NCI-H1092 (cell line): Measurements from ENCODE around the gene BATF3.
"Not testable (repeated sequence)": the region's sequence is repeated elsewhere in the genome, so short reads cannot be mapped to it uniquely, and the experiment has no call there.

Source experiments
- DNase-seq: peaks from one replicate; lab custom pipeline; 2025; lab: John Stamatoyannopoulos, UW

BATF3 gene

GRCh38 chr1:212699625-212700222 is at the start of gene BATF3:
Gene BATF3, minus strand, starts transcription at chr1:212699840. Its CDS starts 78 bp downstream, at chr1:212699762.
- no peak for DNase-seq

GRCh38 chr1:212746546-212746945 is 46.9 kb upstream of the BATF3 start:
- DNase-seq: no peak

DNA sequence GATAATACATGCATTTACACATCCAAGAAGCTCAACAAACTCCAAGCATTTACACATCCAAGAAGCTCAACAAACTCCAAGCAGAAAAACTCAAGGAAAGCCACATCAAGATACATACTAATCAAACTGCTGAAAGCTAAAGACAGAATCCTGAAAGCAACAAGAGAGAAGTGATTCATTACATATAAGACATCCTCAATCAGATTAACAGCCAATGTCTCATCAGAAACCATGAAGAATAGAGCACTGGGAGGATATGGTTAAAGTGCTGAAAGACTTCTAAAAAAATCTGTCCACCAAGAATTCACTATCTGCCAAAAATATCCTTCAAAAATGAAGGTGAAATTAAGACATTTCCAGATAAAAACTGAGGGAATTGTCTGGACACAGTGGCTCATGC is 45.7 kb upstream of the BATF3 start:
- DNase-seq: no peak

DNA sequence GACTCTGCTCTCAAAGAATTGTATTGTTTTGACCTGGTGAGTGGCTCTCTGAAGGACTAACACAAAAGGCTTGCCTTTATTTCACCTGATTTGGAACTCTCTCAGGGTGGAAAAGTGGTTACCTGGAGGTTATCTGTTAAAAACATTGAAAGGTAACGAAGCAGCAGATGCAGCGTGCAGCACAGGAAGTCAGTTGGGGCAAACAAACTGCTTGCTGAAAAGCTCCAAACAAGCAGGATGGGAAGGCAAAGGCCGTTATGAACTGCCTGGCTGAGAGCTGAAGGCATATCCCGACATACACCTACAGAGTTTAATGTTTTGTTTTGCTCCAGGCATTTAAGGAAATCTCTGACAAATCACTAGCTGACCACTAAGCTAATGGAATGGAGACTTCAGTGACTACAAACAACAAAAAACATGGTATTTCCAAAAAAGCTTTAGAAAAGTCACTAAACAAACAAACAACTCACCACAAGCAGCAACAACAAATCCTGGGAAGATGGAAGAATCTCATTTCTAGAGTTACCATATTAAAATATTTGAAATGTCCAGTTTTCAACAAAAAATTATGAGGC is 44.3 kb upstream of the BATF3 start:
- DNase-seq: no peak

DNA sequence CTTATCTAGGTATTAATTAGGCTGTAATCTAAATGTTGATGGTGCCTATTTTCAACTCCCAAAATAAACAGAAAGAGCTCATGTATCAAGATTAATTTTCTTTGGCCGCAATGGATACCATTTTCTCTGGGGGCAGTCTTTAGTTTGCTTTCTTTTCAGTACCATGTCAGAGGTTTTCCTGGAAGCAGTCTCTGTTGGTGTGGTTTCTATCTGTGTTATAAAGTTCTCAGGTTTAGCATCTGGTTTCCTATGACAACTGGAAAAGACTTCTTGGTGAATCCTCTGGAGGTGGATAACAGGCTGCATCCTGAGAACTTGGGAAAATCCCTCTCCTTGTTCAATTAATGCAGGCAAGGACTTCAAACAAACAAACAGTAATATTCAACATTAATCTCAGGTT is 38.7 kb upstream of the BATF3 start:
- DNase-seq: no peak

- no peak for DNase-seq
These were observed 37.9 kb upstream of the BATF3 start for GRCh38 chr1:212737559-212737958.

DNA sequence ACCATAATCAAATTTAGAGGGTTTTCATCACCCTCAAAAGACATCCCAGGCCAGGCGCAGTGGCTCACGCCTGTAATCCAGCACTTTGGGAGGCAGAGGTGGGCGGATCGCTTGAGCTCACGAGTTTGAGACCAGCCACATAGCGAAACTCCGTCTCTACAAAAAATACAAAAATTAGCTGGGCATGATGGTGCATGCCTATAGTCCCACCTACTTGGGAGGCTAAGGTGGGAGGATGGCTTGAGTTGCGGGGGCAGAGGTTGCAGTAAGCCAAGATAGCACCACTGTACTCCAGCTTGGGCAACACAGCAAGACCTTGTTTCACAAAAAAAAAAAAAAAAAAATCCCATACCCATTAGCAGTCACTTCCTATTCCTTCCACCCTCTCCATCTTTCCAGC is 33.5 kb upstream of the BATF3 start:
- no peak for DNase-seq

DNA sequence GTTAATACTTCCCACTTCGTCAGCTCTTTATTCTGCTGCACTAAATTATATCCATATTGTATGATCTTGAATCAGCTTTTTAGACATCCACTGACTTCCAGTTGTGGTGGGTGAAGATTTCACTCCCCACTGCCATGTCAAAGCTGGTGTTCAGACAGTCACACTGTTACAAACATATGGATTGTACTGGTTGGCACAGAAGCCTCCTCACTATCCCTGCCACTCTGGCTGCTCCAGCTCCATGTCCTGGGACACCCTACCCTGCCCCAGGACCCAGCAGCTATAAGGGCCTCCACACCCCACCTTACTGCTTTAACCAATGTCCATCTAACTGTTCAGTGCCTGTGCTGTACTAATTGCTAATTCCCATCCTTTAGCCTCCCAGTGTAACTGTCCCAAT is 32.0 kb upstream of the BATF3 start:
- DNase-seq: no peak

- no peak for DNase-seq
These were observed 29.0 kb upstream of the BATF3 start for GRCh38 chr1:212728606-212729005.

- no peak for DNase-seq
These were observed 27.9 kb upstream of the BATF3 start for GRCh38 chr1:212727386-212728181.

- not testable (repeated sequence) for DNase-seq
These were observed 25.0 kb upstream of the BATF3 start for GRCh38 chr1:212724679-212725078.

GRCh38 chr1:212722270-212722957 is 22.8 kb upstream of the BATF3 start:
- no peak for DNase-seq

- no peak for DNase-seq
These were observed 22.0 kb upstream of the BATF3 start for GRCh38 chr1:212721388-212722247.

GRCh38 chr1:212719633-212720032 is 20.0 kb upstream of the BATF3 start:
- DNase-seq: no peak

DNA sequence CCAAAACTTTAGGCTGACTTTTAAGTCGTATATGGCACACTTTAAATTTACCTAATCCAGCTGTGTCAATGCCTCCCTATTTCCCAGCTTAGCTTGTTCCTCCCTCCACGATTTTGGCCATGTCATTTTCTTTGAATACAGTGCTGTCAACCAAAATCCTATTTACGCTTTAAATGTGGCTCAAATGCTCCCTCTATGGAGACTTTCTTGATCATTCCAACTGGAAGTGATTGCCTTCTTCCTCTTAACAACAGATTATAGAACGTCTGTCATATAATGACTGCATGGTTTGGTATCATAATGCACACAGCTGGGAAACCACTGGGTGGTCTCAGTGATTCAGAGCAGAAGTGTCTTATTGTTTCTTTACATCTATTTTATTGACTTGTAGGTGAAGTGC is 18.9 kb upstream of the BATF3 start:
- no peak for DNase-seq

DNA sequence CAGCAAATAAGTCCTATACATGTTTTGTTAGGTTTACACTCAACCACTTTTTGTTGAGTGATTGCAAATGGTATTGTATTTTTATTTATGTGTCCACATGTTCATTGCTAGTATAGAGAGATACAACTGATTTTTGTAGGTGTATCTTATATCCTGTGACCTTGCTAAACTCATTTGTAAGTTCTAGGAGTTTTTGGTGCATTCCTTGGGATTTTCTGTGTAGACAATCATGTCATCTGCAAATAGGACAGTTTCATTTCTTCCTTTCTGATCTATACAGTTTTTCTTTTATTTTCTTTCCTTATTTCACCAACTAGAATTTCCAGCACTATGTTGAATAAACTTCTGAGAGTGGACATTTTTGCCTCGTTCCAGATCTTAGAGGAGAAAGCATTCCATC is 16.5 kb upstream of the BATF3 start:
- no peak for DNase-seq

- no peak for DNase-seq
These were observed 14.0 kb upstream of the BATF3 start for GRCh38 chr1:212713465-212714136.

- no peak for DNase-seq
These were observed 13.0 kb upstream of the BATF3 start for GRCh38 chr1:212712451-212713303.

DNA sequence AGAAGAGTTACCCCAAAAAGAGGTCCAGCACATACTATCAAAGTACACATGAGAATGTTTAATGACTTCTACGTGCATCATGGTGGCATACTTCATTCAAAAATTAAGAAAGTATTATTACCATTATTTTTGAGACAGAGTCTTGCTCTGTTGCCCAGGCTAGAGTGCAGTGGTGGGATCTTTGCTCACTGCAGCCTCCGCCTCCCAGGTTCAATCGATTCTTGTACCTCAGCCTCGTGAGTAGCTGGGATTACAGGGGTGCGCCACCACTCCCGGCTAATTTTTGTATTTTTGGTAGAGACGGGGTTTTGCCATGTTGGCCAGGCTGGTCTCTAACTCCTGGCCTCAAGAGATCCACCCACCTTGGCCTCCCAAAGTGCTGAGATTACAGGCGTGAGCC is 12.3 kb upstream of the BATF3 start:
- not testable (repeated sequence) for DNase-seq

DNA sequence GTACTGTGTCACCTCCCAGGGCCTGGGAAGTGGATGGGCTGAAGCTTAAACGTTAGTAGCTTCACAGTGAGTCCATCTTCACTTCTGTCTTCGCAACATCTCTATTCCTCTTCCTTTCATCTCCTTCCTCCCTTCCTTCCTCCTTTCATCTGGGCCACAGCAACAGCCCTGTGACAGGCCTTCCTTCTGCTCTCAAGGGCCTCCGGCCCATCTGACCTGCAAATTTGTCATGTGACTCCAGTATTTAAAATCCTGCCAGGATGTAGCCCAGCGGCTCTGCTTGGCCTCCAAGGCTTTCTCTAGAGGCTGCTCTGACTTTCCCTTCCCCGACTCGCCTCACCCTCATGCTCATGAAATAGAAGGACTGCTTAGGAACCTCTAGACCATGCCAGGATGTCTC is 10.9 kb upstream of the BATF3 start:
- no peak for DNase-seq
